Measurements from ENCODE around the gene PCDHB2.
"Not testable (repeated sequence)": the region's sequence is repeated elsewhere in the genome, so short reads cannot be mapped to it uniquely, and the experiment has no call there.

The PCDHB2 gene

DNA sequence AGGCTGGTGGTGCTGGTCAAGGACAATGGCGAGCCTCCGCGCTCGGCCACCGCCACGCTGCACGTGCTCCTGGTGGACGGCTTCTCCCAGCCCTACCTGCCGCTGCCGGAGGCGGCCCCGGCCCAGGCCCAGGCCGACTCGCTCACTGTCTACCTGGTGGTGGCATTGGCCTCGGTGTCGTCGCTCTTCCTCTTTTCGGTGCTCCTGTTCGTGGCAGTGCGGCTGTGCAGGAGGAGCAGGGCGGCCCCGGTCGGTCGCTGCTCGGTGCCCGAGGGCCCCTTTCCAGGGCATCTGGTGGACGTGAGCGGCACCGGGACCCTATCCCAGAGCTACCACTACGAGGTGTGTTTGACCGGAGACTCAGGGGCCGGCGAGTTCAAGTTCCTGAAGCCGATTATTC is 42.9 kb downstream of the PCDHB2 start:
- DNase-seq: not testable (repeated sequence)

Measured in stimulated activated CD4-positive, alpha-beta T cell treated with anti-CD3 and anti-CD28 coated beads, Interleukin-4, amount 100 ng/mL, for 1 hour (primary cell).